Measurements from ENCODE around the gene GTSE1.

GTSE1 gene

DNA sequence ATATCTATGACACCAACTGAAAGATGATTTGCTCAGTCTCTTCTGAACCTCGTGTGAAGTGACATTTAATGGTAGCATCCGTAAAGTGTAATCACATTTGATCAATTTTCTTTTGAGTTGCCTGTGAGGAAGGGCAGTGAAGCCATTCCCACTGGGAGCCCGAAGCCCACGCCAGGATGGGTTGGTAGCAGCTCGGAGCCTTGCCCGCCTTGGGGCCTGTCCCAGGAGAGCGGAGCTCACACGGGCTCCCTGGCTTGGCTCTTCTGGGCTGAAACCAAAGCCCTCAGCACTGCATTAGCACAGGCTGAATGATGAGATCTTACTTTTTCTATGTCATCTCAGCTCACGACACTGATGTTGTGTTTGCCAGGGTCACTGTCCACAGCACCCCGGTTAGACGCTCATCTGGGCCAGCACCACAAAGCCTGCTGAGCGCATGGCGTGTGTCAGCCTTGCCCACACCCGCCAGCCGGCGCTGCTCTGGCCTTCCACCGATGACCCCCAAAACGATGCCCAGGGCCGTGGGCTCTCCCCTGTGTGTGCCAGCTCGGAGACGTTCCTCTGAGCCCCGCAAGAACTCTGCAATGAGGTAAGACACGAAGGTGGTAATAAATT, 29.5 kb downstream of the GTSE1 start:
- no peak for DNase-seq (ENCODE audit: low read depth in 2 of 2)

DNA sequence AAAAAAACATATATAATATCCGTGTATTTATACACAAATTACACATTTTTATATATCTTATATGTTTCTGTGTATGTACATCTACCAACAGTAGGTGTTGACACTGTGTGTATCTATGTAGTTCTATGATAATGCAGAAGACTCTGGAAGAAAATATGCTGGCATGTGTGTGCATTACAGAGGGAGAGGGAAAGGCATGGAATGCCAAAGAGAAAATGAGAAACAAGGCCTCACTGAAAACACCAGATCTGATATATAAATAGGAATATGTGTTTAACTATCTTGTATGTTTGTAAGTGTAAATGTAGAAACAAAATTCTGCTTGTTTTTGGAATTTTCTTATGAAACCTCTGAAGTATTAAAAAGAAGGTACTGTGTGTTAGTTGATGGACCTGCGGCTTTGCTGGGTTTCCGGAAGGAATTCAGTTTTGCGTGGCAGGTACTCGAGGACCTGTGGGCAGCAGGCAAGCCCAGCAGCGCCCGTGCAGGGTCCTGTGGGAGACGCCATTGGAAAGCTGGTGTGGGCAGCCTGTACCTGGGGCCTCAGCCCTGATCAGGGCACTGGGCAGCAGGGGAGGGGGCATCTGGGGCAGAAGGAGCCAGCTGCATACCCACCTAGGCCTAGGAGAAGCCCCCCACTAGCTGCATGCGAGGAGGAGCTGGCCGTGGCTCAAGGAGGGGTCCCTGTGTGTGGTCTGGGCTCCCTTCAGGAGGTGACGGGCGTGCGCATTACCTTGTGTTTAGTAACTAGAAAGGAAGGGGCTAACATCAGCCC, 31.2 kb downstream of the GTSE1 start:
- no peak for DNase-seq (ENCODE audit: low read depth in 2 of 2)

DNA sequence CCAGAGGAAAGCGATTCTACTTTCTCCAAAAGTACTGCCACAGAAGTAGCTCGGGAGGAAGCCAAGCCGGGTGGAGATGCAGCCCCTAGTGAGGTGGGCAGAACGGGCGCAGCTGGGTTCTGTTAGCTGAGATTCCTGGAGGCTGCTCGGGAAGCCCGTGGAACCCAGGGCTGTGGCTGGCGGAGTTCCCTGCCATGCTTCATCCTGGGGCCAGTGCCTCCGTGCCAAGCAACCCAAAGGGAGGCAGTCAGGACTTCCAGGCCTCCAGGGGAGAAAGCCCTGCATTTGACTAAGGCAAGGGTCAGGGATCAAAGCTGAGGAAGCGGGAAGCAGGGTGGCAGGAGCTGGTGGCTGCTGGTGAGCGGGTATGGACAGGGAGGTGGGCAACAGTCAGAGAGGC, 32.1 kb downstream of the GTSE1 start:
- DNase-seq (ENCODE audit: low read depth in 2 of 2) = no peak

DNA sequence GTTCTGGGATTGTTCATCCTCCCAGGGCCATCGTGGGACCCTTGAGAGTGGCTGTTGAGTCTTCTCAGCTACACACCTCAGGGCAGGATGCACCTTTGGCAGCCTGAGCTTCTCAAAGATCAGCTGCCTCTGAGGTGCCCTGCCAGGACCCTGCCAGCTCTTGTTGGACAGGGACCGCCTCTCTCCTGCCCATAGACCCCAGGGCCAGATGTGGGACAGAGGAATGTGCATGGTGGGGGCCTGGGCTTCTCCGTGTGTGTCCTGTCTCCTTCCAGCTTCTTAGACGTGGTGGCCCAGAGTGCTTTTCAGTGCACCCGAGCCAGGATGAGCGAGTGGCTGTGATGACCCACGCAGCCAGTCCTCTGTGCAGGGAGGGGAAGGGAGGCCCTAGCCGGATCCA, 32.9 kb downstream of the GTSE1 start:
- no peak for DNase-seq (ENCODE audit: low read depth in 2 of 2)

DNA sequence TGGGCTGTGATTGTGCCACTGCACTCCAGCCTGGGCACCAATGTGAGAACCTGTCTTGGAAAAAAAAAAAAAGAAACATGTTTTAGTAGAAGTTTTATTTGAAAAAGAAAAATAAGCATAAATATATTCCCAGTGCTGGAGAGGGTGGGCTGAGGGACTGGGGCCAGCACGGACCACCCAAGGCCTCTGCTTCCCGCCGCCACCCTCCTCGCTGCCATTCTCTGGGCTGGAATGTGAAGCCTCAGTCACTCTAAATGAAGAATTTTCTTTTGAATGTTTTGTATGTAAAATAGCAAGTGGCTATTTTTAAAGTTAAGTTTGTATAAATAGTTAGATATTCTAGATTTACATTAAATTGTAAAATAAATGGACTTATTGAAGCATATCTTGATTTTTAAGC, 33.8 kb downstream of the GTSE1 start:
- DNase-seq (ENCODE audit: low read depth in 2 of 2) = no peak

DNA sequence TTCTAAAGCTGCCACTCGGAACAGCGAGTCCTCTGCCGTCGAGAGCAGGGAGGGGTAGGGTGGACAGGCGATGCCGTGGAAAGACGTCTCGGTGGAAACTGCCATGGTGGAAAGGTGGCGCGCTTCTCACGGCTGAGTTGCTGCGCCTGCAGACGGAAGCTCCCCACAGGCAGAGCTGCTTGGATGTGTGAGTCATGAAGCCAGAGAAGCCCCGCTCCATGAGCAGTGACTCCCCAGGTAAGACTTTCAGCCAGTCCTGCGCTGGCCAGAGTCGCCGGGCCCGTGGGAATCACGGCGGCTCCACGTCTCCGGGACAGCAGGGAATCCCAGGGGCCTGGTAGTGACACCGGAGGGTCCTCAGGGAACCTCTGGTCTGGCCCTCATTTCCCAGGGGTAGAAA, 34.8 kb downstream of the GTSE1 start:
- no peak for DNase-seq (ENCODE audit: low read depth in 2 of 2)

DNA sequence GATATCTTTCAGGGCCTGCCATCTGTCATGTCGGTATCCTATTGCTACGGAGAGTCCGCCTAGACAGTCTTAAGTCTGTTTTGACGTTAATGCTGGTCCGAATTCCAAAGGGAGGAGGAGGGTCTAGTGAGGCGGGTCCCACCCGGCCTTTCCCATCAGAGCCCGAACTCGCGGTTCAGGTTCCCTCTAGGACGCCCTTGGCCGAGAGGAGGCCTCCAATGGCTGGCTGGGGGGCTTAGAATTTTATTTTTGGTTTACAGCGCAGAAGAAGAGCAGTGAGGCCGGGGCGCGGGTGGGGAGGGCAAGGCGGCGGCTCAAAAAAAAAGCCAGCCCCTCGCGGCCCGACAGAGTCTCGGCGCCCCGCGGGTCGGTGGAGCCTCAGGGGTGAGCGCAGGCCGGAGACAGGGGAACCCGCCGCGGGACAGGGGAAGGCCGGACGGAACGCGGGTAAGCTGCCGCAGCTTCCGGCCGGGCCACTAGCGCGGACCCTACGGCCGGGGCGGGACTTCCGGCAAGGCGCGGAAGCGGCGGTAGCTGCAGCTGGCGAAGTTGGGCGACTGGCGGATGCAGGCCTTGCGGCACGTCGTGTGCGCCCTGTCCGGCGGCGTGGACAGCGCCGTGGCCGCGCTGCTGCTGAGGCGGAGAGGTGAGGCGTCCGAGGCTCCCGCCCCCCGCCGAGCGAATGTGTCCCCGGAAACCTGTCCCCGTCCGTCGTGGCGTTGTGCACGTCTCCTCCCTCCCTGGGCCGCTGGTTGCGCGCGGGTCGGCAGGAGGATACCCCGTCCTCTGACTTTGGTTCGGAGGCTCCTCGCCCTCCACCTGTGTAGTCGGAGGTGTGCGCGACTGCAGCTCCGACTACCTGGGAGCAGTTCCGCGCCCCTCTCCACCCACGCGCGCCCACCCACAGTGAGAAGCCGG, 38.8 kb downstream of the GTSE1 start, which contains the start of gene TRMU:
Gene TRMU (plus strand): TSS at position 514 of the 918 bp plus-strand sequence. CDS start 51 bp downstream, at position 565.
- DNase-seq (ENCODE audit: low read depth in 2 of 2) = peak; percentile 50 to 69

DNA sequence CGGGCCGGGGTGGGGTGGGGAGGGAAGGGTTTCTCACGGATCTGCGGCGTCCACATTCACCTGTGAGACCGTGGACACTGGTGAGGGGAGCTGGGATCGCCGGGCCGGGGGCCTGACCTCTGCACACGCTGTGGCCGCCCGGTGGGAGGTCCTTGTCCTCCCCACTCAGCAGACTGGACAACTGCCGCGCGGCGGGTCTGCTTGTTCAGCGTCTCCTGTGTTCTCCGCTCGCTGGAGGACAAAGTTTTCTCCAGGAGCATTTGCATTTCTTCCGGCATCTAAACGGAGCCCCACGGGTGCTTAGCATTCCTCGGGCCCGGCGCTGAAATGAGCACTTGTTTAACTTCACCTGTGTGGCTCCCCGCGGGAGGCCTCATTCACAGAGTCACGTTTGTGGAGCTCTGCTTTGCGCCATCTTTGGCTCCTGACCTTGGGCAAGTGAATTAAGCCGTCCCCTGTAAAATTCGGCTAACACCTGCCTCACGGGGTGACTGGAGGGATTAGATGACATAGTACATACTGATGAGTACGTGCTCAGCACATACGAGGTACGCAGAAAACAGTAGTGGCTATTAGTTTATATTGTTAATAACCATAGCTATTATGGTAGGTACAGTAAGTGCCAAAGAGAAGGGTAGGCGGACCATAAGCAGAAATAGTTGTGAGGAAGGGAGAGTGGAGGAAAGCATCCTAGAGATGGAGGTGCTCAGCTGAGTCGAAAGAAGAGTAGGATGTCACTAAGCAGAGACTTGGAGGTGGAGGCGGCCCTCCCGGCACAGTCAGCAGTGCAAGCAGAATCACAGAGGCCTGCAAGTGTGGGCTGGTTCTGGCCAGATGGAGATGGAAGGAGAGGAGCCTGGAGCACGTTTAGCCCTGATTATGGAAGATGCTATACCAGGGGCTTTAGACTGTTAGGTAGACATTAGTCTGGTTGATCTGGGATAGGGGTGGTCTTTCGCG, 39.7 kb downstream of the GTSE1 start:
- no peak for DNase-seq (ENCODE audit: low read depth in 2 of 2)

DNA sequence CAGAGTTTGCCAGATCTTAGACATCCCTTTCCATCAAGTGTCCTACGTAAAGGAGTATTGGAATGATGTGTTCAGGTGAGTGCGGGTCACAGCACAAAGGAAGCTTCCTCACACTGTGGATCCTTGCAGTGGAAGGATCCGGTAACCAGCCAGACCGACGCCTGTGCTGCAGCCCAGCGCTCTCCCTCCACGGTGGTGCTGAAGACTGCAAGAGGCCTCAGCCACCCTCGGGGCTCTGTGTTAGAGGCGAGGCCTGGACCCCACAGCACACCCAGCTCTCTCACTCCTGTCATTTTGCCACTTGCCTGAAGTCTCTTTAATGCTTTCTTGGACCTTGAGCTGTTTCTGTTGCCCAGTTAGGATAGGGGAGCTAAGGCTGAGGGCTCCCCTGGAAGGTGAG, 41.2 kb downstream of the GTSE1 start:
- DNase-seq (ENCODE audit: low read depth in 2 of 2) = no peak

DNA sequence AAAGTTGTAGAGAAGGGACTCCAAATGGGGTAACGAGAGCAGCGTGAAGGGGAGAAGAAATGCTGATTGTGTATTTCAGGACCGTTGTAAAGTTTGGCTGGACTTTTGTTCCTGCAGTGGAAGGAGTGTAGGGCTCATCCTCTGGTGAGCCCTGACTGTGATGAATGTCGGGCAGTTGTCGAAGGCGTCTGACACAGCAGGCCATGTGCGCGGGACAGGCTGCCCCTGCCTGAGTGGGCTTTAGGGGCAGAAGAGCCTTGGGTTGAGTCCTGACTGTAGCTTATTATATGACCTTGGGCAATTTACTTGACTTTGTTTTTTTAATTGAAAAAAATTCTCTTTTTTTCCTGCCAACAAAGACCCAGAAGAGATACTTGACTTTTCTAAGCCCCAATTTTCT, 42.0 kb downstream of the GTSE1 start:
- DNase-seq (ENCODE audit: low read depth in 2 of 2) = no peak

DNA sequence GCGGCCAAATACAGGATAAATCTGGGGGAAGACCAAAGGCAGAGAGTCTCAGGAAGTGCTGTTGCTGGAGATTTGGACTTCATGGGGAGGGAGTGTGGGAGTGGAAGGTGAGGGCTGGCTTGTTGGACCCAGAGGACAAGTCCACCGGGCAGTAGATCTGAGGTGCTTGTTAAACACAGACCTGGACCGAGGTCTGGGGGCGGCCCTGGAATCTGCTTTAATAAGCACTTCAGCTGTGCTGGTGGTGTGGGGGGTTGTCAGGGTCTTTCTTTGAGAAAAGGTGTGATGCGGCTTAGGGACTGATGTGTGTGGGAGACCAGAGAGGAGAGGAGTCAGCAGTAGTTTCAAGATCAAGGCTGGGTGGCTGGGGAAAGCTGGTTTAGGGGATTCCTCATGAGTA, 43.3 kb downstream of the GTSE1 start:
- DNase-seq (ENCODE audit: low read depth in 2 of 2) = no peak

DNA sequence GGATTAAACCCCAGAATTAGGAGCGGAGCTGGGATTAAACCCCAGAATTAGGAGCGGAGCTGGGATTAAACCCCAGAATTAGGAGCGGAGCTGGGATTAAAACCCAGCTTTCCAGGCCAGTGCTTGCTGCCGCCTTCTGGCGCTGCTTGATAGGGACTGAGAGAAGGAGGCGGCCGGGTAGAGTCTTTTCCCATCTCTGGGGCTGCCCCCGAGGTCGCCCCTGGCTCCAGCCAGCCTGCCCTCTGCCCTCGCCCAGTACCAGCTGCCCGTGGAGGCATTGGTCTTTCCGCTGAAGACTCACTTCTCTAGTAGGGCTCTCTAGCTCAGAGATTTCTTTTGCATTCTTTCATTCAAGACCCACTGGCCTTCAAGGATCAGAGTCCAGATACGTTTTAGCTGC, 44.0 kb downstream of the GTSE1 start:
- DNase-seq (ENCODE audit: low read depth in 2 of 2) = no peak

DNA sequence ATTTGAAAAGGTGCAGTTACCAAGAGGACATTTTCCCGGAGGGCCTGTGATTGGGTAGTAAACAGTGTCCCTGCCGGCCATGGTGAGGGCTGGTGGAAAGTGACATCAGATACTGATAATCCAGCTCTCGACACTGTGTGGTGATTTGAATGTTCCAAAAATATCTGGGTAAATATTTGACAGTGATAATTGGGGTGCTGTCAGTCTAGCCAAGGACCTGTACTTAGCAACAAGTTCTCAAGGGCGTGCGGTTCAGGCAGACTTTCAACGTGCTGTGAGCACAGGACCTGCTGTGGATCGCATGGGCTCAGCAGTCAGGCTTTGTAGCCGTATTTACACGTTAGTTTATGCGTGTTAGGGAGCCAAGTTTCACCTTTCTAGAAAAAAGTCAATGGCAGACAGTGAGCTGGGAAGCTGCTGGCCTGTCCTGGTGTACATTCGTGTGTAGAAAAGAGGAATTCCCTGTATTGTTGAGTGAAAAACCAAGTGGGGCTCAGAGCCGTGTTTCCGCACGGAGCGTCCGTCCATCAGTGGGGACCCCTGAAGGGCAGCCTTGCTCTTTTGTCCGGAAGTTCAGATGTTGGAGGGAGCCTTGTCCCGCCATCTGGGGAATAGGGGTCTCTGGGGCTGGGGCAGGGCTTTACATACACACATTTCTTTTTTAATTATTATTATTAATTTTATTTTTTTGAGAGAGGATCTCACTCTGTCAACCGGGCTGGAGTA, 50.2 kb downstream of the GTSE1 start:
- DNase-seq (ENCODE audit: low read depth in 2 of 2) = no peak

DNA sequence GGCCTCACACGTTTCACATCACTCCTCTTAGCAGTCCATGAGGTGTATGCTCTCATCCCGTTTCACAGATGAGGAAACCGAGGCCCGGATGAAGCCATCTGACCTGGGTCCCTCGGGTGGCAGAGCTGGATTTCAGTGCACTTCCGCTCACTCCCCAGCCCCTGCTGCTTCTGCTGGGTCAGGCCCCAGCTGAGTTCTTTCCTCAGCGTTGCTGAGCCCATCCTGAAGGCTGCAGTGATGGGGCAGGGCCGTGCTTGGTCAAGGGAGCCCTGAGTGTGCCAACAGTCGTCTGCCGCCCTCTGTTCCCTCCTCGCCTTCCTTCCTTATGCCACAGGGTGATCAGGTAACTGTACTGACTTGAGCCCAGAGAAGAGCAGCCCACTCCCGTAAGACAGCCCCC, 51.0 kb downstream of the GTSE1 start:
- DNase-seq (ENCODE audit: low read depth in 2 of 2) = no peak

DNA sequence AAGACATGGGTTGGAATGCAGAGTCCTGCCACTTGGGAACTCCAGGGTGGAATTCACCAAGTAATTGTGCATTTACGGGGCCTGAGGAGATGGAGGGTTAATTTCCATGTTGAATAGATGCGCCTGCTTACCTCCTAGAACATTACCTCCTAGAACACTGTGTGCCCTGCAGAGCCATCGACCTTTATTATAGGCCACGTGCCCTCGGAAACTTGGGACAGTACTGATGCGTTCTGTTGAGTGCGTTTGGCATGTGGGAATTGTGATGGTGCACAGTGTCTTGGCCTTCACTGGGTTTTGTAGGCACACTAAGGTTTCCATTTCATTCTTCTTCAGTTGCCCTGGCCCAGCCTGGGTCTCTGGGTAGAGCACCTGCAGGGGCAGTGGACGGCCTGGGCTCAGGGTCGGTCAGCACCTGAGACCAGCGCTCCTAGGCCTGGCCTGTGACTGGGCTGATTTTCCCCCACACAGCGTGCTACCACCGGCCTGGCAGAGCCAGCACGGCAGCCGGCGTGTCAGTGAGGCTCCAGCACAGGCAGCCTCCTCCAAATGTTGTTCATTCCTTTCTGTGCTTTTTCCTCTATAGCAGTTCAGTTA, 51.5 kb downstream of the GTSE1 start:
- DNase-seq (ENCODE audit: low read depth in 2 of 2) = no peak

DNA sequence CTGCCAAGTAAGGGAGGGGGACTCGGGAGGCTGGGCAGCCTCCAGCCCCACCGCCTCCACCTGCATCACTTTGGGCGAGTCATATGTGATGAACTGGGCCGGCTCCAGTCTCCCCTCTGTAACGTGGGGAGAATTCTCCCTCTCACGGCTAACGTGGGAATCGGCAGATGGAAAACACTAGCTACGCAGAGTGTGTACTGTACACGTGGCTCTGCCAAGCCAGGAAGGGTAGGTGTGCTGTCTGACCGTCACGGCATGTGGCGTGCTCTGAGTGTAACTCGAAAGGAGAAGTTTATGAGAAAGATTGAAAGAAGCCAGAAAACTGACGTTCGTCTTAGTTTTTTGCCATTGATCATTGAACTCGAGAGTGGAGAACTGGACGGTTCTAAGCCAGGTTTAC, 52.6 kb downstream of the GTSE1 start:
- DNase-seq (ENCODE audit: low read depth in 2 of 2) = no peak

DNA sequence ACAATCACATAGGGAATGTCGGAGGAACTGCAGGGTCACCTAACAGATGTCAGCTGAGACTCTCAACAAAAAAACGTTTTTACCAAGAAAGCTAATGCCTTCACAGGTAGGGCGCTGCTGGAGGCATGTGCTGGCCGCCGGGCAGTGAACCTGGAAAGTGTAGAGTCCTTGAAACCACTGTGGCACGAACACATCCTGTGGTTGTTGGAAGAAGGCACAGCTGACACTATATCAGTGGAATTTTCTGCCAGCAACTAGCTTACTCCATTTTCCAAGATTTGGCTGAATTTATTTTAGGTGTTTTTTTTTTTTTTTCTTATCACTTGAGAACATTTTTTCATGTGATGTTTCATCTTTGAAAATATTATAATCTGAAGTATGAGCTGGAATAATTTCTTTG, 53.0 kb downstream of the GTSE1 start:
- no peak for DNase-seq (ENCODE audit: low read depth in 2 of 2)

DNA sequence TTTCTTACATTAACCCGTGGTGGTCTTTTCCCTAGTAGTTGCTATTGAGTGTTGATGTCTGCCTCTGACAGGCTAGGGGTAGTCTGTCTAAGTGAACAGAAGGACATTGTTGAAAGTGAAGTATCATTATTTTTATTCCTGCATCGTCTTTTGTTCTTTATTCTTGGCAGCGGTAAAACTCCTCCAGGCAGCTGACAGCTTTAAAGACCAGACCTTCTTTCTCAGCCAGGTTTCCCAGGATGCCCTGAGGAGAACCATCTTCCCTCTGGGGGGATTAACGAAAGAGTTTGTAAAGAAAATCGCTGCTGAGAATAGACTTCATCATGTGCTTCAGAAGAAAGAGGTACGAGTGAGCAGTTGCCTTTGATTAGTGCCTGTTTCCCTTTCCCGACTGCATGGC, 53.5 kb downstream of the GTSE1 start:
- no peak for DNase-seq (ENCODE audit: low read depth in 2 of 2)

DNA sequence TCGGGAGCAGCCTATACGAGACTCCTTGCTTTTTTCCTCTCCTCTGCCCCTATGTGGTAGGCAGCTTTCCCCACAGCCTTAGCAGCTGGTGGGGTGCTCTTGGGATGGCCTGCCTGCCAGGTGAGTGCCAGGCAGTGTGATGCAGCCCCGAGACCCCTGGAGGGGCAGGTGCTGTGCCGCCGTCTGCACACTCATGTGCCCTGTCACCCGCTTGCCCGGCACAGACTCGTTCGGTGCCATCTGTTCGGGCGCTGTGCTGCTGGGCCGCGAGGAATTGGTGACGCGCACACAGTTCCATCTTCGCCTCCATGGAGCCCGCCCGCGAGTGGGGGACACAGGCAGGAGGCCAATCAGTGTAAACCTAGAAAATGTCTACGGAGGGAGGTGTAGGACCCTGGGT, 54.0 kb downstream of the GTSE1 start:
- no peak for DNase-seq (ENCODE audit: low read depth in 2 of 2)

DNA sequence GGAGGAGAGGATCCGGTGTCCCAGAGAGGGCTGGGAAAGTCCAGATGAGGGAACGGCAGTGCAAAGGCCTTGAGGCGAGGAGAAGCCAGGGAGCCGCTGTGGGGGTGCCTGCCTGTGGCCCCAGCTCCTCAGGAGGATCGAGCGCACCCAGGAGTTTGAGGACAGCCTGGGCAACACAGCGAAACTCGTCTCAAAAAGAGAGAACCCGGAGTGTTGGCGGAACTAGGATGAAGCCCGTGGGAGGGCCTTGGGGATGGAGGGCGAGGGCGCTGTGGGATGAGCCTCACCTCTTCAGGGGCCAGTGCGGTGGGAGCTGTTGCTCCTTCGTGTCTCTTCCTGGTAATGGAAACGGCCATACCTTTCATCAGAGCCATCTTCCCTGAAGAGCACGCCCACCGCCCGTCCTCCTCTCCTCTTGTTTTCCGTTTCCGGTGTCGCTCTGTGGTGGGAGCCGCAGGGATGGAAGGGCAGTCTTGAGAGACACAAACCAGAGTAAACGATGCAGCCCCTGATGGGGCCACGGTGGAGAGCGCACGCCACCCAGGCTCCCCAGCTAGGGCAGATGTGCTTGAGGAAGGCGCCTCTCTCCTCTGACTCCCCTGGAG, 54.6 kb downstream of the GTSE1 start:
- DNase-seq (ENCODE audit: low read depth in 2 of 2) = no peak
